ENCODE data around the gene ZNF268. TPM values are rescaled to one million over a fixed set of nuclear protein-coding genes. Genes with fewer than 3 reads are reported as not detected.

Gene ZNF268
- total RNA-seq, 1 experiment from 2014 or later: 38.2 TPM

GRCh38 chr12:133236556-133236955, 55.3 kb downstream of the ZNF268 start:
- Histone ChIP-seq H3K18ac (ENCODE audit: insufficient read length, low read depth, low read length) (no peak overlapping the region), H4K8ac (replicated peaks; ENCODE audit: insufficient read length, low read depth, low read length) (no peak overlapping the region), H3K56ac (ENCODE audit: insufficient read length, low read depth, low read length) (no peak overlapping the region), H3K4me1 (ENCODE audit: insufficient read depth, low read length) (no peaks in the 10 kb centered on the region), H2BK120ac (ENCODE audit: low read depth, low read length, poor library complexity, severe bottlenecking) (no peak overlapping the region), H3K4me2 (ENCODE audit: insufficient read depth, insufficient read length, low read length) (no peak overlapping the region), H2BK5ac (ENCODE audit: insufficient read length, low read length) (no peak overlapping the region), H3K9me3 (ENCODE audit: control insufficient read depth, low read depth, low read length) (peaks cover 85% of the 10 kb centered on the region), H3K79me1 (ENCODE audit: insufficient read depth, low read depth, low read length, poor library complexity, severe bottlenecking) (no peaks in the 10 kb centered on the region), H2AK5ac (ENCODE audit: insufficient read length, low read length) (no peak overlapping the region), H3K9ac (ENCODE audit: extremely low read depth, insufficient read length, low read length) (no peak overlapping the region), H2BK15ac (ENCODE audit: low read depth, low read length) (no peak overlapping the region), H4K91ac (ENCODE audit: insufficient read length, low read depth, low read length) (no peak overlapping the region), H3K27ac (ENCODE audit: insufficient read length, low read depth, low read length) (no peak overlapping the region), H3K79me2 (ENCODE audit: insufficient read depth, low read length) (no peaks in the 10 kb centered on the region), H3K23ac (ENCODE audit: insufficient read length, low read depth, low read length) (no peak overlapping the region), H3K14ac (ENCODE audit: insufficient read depth, low read length) (no peak overlapping the region), H2BK20ac (ENCODE audit: low read depth, low read length, poor library complexity, severe bottlenecking) (no peak overlapping the region), H4K20me1 (ENCODE audit: control insufficient read depth, insufficient read depth, insufficient read length) (no peaks in the 10 kb centered on the region), H3K4ac (ENCODE audit: low read depth, low read length) (no peak overlapping the region), H3K23me2 (ENCODE audit: insufficient read length, low read depth, low read length, poor library complexity, severe bottlenecking) (no peaks in the 10 kb centered on the region), H2BK12ac (ENCODE audit: insufficient read length, low read depth, low read length) (no peak overlapping the region), H3K27me3 (ENCODE audit: insufficient read depth, low read length) (no peaks in the 10 kb centered on the region), H3T11ph (ENCODE audit: low read length) (no peak overlapping the region), H4K5ac (ENCODE audit: insufficient read length, low read depth, low read length) (no peak overlapping the region), H2AFZ (ENCODE audit: low read length) (no peak overlapping the region)
- peaks cover 14 to 38% (median 26%) of the 10 kb centered on the region in 3 experiments for H3K36me3 Mint-ChIP-seq (ENCODE audit: insufficient read depth in 1 of 3, low read depth in 3 of 3)
- H3K4me3 Mint-ChIP-seq: no peak overlapping the region
- whole genome bisulfite sequencing (ENCODE audit: extremely low coverage, insufficient read length, low lambda C conversion rate): no CpG with 5 or more reads among the region's 12 CpGs
- peaks cover 1% of the 10 kb centered on the region for H3K27me3 Mint-ChIP-seq (ENCODE audit: low read depth)
- no peak overlapping the region for H3K27ac Mint-ChIP-seq
- H3K9me3 Mint-ChIP-seq: peaks cover 78% of the 10 kb centered on the region in 2 experiments
- no peaks in the 10 kb centered on the region for H3K4me1 Mint-ChIP-seq
- TF ChIP-seq CTCF (conservative IDR thresholded peaks at IDR 0.05): no peak
- no peak for DNase-seq
